ENCODE data around the gene TNFSF9.
"Not testable (repeated sequence)": the region's sequence is repeated elsewhere in the genome, so short reads cannot be mapped to it uniquely, and the experiment has no call there.

DNA sequence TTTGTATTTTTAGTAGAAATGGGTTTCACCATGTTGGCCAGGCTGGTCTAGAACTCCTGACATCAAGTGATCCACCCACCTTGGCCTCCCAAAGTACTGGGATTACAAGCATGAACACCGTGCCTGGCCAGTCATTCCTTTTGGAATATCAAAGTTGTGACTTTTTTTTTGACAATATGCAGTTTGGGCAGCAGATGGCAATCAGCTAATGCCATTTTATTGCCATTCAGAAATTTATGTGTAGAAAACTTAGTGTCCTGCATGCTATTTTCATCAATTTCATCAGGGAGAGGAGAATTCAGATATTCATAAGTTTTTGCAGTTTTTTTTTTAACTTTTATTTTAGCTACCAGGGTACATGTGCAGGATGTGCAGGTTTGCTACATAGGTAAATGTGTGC, 31.6 kb downstream of the TNFSF9 start:
- not testable (repeated sequence) for TF ChIP-seq EZH2, EZH2phosphoT487 (IDR thresholded peaks at IDR 0.05)
- TF ChIP-seq, protein P1, sequence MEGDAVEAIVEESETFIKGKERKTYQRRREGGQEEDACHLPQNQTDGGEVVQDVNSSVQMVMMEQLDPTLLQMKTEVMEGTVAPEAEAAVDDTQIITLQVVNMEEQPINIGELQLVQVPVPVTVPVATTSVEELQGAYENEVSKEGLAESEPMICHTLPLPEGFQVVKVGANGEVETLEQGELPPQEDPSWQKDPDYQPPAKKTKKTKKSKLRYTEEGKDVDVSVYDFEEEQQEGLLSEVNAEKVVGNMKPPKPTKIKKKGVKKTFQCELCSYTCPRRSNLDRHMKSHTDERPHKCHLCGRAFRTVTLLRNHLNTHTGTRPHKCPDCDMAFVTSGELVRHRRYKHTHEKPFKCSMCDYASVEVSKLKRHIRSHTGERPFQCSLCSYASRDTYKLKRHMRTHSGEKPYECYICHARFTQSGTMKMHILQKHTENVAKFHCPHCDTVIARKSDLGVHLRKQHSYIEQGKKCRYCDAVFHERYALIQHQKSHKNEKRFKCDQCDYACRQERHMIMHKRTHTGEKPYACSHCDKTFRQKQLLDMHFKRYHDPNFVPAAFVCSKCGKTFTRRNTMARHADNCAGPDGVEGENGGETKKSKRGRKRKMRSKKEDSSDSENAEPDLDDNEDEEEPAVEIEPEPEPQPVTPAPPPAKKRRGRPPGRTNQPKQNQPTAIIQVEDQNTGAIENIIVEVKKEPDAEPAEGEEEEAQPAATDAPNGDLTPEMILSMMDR (IDR thresholded peaks at IDR 0.05), result not testable (repeated sequence)
